NCI-H2029 (cell line): Measurements from ENCODE around the gene GTPBP10.

Source experiments
- DNase-seq: peaks from one replicate; lab custom pipeline; 2025; lab: John Stamatoyannopoulos, UW

The GTPBP10 gene

DNA sequence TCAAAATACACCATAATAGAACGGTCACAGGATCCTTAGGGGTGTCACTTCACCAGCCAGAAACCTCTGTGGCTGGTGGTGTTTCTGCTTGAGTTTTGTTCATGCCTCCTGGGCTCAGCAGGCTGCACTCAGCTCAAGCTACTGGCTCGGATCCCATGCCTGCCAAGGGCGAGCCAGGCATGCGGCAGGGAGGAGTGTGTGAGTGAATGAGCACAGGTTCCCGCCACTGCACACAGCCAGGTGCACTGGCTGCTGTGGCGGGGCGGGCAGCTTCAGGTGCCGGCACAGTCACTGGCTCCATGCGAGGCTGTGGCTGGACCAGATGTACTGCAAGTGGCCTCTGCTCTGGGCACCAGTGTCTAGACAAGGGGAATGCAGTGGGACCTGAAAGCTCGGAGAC lies 86.2 kb downstream of the GTPBP10 start:
- no peak for DNase-seq

- DNase-seq, result no peak
Observed at GRCh38 chr7:90433221-90433620, 86.7 kb downstream of the GTPBP10 start.
